Measurements from ENCODE around the gene C11orf91.
"Not testable (repeated sequence)": the region's sequence is repeated elsewhere in the genome, so short reads cannot be mapped to it uniquely, and the experiment has no call there.

Gene C11orf91

GRCh38 chr11:33668468-33668825 lies 32.2 kb downstream of the C11orf91 start:
- no peak for DNase-seq

DNA sequence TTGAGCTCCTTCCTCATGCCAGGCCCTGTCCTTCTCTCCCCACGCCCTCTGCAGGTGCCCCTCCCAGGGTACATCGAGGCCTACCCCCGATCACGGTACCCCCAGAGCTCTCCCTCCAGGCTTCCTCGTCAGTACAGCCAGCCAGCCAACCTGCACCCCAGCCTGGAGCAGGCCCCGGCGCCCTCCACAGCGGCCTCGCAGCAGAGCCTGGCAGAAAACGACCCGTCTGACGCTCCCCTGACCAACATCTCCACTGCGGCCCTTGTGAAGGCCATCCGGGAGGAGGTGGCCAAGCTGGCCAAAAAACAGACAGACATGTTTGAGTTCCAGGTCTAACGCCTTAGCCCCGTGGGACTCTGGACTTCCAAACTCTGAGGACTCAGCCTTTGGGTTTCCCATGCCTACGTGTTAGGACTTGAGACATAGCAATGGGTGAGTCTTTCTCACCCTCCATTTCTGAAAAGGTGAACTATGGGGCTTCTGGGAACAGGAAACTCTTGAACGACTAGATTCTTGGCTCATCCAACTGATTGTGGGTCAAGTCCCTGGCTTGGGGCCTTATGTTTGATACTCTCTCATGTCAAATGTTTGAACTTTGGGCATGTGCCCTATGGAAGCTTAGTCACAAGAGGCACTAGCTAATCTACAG lies 32.7 kb downstream of the C11orf91 start:
- DNase-seq: no peak

- no peak for DNase-seq
Observed at GRCh38 chr11:33665350-33666106, 35.1 kb downstream of the C11orf91 start.

DNA sequence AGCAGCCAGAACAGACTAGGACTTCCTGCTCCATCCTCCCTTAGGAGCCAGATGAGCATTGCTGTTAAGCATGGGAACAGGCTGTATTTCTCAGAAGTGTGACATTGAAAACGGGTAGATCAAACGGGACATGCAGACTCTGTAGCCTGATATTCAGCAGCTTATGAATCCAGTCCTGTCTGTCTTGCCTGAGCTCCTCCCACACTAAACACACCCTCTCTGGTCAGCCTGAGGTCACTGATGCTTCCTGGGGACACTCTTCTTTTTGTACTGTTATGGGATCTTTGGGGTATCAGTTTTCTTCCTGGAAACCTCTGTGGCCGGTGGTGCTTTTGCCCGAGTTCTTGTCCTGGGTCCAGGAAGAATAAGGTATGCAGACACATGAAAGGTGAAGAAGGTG lies 35.8 kb downstream of the C11orf91 start:
- DNase-seq: no peak

- DNase-seq: no peak
Observed at GRCh38 chr11:33664166-33664565, 36.5 kb downstream of the C11orf91 start.

GRCh38 chr11:33663121-33663520 lies 37.5 kb downstream of the C11orf91 start:
- DNase-seq: no peak

DNA sequence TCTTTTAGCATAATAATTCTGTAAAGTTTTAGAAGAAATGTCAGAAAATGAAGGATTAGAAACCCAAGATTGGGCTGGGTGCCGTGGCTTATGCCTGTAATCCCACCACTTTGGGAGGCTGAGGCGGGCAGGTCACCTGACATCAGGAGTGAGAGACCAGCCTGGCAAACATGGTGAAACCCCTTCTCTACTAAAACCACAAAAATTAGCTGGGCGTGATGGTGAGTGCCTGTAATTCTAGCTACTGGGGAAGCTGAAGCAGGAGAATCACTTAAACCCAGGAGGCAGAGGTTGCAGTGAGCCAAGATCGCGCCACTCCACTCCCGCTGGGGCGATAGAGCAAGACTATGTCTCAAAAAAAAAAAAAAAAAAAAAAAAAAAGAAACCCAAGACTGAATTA lies 39.1 kb downstream of the C11orf91 start:
- DNase-seq: not testable (repeated sequence)

DNA sequence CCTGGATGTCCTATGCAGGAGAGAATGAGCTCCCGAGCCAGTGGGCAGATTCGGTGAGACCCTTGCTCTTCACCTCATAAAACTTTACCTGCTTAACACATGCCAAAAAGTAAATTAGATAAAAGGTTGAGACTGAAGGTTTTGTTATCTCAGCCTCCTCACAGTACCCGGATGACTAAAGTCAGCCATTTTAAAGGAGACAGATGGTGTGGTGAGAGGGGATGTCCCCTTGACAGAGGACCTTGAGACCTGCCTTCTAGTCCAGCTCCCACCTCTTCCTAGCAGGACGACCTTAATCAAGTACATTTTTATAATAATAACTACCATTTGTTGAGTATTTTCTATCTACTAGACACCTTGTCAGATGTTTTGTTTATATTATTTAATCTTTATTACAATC lies 39.7 kb downstream of the C11orf91 start:
- no peak for DNase-seq

DNA sequence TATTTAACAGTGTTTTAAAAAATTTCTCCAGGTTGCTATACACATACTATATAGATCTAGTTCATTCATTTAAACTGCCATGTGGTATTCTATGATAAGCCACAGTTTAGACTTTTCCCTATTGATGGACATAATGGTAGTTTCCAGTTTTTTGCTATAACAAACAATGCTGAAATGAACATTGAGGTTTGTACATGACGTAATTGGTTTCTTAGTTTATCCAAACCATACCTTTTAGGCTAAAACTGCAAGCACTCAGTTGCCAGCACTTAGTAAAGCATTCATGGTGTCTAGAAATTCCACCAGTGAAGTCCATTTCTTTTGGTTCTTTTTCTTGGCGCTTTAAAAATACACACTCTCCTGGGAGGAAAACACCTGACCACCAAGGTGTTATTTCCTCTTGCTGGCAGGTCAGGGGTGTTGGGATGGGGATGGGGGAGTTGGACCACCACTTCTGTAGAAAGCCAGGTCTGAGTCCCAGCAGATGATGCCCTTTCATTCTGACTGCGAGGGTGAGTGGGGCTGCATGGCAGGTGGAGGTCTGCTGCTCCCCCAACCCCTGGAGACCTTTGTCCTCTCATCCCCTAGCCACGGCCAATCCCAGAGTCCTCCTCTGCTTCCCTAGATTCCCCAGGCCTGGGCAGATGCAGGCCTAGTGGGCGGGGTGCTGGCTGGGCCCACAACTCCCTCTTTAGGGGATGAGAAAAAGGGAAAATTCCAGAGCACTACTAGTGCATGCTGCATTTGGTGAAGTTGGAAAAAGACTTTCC lies 41.1 kb downstream of the C11orf91 start:
- no peak for DNase-seq

DNA sequence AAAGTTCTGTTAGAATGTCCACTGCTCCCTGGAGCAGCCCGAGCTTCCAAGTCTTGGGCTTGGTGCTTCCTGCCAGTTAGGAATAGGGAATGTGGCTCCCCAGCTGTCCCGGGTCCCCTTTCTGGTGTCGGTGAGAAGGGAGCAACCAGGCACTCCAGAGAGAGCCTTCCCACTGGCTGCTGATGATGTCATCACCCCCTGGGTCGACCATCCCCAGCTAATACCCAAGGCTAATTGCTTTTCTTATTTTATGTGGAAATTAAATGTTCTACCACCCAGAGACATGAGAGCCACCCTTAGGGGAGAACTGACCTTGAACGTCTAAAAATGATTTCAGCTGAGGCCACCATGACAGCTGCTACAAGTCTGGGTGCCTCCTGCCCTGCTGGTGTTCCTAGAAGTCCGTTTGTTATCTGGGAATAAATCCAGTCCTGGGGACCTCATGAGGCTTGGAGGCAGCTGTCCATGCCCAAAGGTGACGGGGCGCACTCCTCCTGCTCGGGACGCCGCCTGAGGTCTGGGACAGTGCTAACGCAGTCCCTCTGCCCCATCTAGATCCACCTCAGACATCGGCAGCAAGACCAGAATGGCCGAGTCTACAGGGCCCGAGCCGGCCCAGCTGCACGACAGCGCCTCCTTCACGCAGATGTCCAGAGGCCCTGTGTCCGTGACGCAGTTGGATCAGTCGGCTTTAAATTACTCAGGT lies 42.3 kb downstream of the C11orf91 start:
- DNase-seq: no peak

- DNase-seq: no peak
Observed at GRCh38 chr11:33657757-33658156, 42.9 kb downstream of the C11orf91 start.

DNA sequence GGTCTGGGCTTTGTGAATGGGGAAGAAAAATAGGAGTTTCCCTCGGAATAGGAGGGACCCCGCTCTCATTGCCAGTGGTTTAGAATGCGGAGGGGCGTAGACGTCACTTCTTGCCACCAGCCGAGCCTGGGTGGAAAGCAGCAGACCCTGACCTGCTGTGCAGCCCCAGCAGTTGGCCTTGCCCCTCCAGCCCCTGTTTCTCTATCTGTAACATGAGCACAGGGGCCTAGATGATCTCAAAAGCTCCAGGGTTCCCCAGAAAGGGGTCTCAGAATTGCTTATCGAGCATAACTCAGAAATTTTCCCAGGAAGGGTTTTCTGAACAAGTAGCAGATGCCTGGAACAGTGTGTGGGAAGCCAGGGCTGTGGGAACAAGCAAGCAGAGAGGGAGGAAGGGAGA lies 43.9 kb downstream of the C11orf91 start:
- DNase-seq: no peak

- DNase-seq: no peak
Observed at GRCh38 chr11:33655842-33656600, 44.6 kb downstream of the C11orf91 start.

- no peak for DNase-seq
Observed at GRCh38 chr11:33654594-33654993, 46.0 kb downstream of the C11orf91 start.

DNA sequence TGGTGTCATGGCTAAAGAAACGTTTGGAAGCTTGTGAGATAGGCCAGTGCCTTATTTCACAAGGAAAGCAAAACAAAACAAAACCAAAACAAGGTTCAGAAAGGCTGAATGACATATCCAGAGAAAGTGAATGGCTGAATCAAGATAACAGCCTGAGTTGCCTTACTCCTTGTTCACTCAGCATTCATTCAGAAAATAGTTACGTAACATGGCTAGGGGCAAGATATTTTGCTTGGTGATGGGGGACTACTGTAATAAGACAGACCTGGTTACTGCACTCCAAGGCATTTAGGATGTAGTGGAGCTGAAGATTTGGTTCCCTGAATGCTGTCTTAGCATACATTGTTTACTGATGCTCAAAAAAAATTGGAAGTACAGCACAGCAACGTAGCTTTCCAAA lies 47.7 kb downstream of the C11orf91 start:
- DNase-seq: no peak

DNA sequence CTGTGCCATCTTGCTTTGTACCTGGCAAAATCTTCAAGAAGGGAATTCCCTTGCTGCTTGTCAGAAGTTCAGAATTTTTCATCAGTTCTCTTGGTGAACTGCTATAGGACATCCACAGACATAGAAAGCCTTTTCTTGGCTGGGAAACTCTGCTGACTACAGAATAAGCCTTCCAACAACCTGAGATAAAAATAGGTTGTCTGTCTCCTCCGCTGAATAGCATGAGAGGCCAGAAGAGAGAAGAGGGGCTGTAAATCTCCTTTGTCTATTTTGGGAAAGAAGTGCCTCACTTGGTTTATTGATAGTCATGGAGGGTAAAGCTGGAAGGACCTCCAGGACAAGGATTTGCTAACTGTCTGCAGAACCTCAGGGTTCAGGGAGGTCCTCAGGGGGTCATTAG lies 48.2 kb downstream of the C11orf91 start:
- no peak for DNase-seq

DNA sequence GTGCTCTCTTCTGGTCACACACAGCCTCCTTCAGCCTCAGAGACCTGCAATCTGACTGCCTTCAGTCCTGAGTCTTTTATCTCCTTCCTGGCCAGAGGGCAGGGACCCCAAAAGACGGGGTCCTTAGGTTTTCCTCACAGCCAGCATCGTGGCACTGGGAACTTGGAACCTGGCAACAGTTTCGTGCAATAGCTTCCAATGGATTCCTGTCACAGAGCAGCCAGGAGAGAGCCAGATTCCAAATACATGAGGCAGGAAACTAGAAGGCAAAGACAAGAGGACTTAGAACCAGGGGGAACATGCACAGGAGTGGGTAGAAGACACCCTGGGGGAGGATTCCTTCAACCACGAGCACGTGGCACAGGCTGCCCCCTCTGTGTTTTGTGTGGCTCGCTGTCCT lies 48.6 kb downstream of the C11orf91 start:
- DNase-seq: no peak

DNA sequence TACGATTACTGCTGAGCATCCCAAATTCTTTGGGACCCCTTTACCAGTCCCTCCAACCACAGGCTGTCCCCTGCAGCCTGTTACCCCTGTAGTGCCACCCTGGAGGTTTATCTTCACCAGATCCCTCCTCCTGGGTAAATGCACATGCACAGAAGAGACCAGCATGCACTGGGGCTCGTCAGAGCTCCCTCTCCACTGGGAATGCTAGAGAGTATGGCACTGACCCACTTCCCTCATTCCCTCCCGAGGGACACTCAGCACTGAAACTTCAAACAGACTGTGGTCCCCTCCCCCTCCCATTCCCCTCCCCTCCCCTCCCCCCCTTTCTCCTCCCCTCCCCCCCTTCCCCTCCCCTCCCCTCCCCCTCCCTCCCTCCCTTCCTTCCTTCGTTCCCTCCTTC lies 49.1 kb downstream of the C11orf91 start:
- no peak for DNase-seq

DNA sequence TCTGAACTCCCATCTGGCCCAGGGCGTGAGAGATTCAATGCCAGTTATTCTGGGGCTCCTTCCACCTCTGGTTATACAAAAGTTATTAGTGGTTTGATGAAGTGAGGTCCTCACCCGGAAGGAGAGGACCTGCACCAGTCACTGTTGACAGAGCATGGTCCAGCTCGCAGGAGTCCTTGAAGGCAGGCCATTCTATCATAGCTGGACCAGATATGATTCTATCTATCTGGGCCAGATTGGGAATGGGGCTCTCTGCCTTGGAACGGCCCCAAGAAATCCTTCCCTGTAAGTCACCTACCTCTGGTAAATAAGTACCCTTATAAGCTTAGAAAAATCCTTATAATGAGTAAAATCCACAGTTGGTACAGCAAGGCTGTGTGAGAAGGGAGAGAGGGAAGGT lies 50.7 kb downstream of the C11orf91 start:
- DNase-seq: no peak

All from activated CD4-positive, alpha-beta T cell treated with anti-CD3 and anti-CD28 coated beads for 48 hours (primary cell).